Right ventricle myocardium superior (tissue), 1 donor: ENCODE data around the gene AGPAT3. TPM values are rescaled to one million over a fixed set of nuclear protein-coding genes. Genes with fewer than 3 reads are reported as not detected.

Experiments
- ATAC-seq: fragments of 200-7000 bp; cut with Tn5 transposase; one replicate; pipeline ENCODE4 v1.9.1; 2020; ENCODE audit warnings: mild to moderate bottlenecking; ENCODE audit not compliant: poor library complexity
- DNase-seq: peaks from one replicate; pipeline ENCODE4 v3.0.0-alpha.2; 2020
- intact Hi-C: fragments of 100-400 bp; cut with DNase I; formaldehyde crosslinking; loops from one replicate; pipeline ENCODE4 v1.11.2; 2022
- total RNA-seq: library from RNA; stranded (reverse); fragmentation: NEBNext Ultra II Directional; extraction: Animal tissue kit (Norgen Biotek cat#: 25700); gene quantifications from one replicate; pipeline ENCODE4 v1.2.1, GENCODE V29; 2021
- donor health status: DM: no; HTN: yes; CAD: no; lungs with severe emphysema.

The AGPAT3 gene
- total RNA-seq, 1 donor from 2014 or later: 96.3 TPM

DNA sequence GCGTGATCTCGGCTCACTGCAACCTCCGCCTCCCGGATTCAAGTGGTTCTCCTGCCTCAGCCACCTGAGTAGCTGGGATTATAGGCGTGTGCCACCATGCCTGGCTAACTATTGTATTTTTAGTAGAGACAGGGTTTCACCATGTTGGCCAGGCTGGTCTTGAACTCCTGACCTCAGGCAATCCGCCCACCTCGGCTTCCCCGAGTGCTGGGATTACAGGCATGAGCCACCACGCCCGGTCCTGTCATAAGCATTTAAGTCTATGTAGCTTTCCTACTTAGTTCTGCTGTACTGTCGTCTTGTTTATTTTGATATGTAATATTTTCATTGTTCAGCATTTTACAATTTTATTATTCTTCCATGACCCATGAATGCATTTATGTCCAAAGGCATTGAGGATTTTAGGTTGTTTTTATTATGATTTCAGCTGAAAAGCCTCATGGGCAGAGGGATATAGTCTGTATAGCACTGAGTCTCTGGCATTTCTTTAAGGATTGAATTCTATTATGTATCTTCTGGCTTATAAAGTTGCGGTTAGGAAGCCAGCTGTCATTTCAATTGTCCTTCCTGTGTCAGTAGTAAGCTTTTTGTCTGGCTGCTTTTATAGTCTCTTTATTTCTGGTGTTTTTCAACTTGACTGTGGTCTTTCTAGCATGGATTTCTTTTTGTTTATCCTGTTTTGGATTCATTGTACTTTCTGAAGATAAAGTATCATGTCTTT lies 9.2 kb downstream of the AGPAT3 start:
- ATAC-seq (no peak), DNase-seq (no peak)
- intact Hi-C loops: no loop called here

DNA sequence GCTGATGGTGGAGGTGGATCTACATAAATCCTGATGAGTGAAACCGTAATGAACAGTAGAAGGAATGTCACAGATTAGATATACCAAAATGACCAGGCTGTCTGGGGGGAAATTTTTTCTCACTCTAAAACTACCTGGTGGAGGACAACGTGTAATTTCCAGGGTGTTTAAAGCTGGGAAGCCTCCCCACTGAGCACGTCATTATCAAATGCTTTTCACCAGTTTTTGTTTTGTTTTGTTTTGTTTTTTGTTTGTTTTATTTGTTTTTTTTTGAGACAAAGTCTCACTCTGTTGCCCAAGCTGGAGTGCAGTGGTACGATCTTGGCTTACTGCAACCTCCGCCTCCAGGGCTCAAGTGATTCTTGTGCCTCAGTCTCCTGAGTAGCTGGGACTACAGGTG lies 11.6 kb downstream of the AGPAT3 start:
- no peak for ATAC-seq
- intact Hi-C loops: no loop called here
- no peak for DNase-seq

DNA sequence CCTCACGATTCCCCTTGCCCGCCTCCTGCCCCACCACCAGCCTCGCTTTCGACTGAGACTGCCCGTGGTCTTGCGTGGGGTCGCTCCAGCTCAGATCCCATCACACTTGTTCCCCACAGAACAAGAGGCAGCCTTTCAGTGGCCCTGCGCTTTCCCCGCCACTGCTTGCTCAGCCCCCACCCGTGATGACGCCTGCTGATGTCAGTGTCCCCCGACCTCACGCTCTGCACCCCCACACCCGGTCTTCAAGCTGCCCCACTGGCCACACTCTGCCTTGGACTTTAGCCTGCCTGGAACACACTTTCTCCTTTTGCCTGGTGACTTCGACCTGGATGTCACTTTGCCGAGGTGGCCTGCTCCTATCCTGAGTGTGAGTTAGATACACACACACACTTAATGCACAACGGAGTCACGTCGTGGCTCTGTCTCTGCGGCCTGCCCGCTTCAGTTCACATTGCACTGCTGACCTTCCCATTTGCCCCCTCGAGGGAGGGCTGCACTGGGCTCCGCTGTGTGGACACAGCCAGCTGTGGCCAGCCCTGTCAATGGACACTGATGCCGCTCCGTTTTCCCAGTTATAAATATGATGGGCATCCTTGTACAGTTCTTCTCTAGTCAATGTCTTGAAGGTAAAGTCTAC lies 13.0 kb downstream of the AGPAT3 start:
- intact Hi-C loops: no loop called here
- DNase-seq (no peak), ATAC-seq (no peak)

GRCh38 chr21:43879348-43880110 lies 14.5 kb downstream of the AGPAT3 start:
- ATAC-seq: no peak
- no peak for DNase-seq
- intact Hi-C loops: no loop called here

DNA sequence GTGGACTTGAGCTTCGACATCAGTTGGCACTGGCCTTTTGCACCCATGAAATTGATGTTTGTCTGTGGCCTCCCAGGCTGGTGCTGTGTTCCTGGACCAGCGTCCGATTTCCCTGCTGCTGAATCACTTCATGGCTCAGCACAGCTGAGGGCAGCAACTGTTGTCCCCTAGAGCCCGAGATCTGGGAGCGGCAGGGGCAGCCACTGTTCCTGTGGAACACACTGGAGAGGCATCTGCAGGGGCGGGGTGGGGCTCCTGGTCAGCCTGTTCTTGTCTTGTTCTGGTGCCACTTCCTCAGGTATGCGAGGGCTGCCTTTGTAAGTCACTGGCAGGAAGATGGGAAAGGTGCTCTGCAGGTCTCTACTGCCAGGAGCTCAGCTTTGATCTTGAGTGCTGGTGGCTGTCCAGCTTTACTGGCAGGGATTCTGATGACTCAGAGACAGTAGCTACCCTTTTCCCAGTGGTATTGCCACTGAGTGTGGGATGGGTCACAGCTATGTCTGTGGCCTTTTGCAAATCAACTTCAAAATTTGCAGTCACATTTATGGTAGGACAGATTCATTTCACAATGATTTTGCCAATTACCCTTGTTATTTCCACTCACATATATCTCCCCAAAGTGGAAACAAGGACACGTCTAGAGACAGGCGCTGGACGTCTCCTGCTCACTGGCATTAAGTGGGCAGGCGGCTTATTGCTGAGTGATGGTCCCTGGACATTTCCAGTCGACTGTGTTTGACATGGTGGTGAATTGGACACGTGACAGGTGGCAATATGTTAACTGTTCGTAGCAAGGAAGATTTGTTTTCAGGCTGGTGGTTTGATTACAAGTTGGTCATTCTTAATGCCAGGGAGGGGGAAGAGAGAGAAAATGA lies 15.3 kb downstream of the AGPAT3 start:
- ATAC-seq: peak; percentile 49
- intact Hi-C loops: no loop called here

DNA sequence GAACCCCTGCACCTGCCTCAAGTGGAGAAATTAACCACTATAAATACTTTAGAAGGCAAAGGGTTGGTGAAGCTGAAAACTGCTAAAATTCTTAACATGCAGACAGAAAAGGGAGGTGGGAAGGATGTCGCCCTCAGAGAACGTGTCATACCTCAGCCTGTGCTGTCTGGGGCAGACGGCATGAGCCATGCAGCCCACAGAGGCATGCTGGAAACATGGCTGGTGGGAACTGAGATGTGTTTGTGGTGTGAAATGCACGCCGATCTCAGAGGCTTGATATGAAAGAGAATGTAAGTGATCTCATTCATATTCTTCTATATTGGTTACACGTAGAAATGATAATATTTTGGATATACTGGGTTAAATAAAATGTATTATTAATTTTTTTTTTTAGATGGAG lies 16.3 kb downstream of the AGPAT3 start:
- no peak for ATAC-seq
- intact Hi-C loops: no loop called here
- no peak for DNase-seq

More for the DNA sequence above, 15.3 kb downstream of the AGPAT3 start:
- DNase-seq: no peak

DNA sequence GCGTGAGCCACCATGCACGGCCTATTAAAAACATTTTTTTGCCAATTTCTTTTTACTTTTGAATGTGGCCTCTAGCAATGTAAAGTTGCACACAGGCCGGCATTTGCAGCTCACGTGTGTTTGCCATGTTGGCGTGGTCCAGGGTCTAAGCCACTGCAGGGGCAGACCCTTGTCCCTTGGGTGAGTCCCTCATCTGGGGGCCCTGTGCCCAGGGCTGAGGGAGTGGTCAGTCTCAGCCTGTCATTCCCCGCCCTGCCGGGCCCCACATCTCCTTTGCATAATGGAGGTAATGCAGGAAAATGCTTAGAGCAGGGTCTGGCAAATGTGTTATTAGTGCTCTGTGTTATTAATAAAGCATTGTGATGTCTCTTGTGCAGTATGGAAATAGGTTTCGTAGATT lies 16.9 kb downstream of the AGPAT3 start:
- DNase-seq (no peak), ATAC-seq (no peak)
- intact Hi-C loops: no loop called here

DNA sequence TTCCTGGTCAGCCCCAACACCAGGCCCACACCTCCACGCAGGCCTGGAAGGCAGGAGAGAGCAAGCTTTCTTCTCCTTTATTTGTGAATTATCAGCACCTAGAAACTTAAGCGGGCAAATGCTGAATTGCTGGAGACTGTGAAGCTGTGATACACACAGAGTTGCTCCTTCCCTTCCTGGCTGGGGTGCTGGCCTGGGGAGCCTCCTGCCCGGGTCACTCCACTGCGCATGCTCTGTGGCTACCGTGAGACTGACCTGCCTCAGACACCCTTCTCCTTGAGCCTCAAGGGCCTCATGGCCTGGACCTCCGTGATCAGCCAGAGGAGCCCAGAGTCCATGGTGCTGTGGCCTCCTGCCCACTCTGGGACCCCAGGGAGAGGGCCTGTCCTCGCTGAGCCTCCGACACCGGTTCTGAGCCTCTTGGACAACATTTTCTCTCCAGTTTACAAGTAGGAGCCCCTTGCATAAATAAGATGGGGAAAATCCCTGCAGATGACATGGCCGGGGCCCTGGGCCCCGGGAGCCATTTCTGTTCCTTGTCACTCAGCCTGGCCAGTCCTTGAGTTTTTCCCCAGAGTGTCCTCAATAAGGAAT lies 18.0 kb downstream of the AGPAT3 start:
- no peak for DNase-seq
- ATAC-seq: no peak
- intact Hi-C loops: no loop called here

- intact Hi-C loops: no loop called here
- ATAC-seq: peak; percentile 45
- DNase-seq: no peak
Observed at GRCh38 chr21:43884012-43884860, 19.2 kb downstream of the AGPAT3 start.

- DNase-seq: no peak
- intact Hi-C loops: no loop called here
- ATAC-seq: peak; percentile 48
Observed at GRCh38 chr21:43884861-43885417, 19.9 kb downstream of the AGPAT3 start.

DNA sequence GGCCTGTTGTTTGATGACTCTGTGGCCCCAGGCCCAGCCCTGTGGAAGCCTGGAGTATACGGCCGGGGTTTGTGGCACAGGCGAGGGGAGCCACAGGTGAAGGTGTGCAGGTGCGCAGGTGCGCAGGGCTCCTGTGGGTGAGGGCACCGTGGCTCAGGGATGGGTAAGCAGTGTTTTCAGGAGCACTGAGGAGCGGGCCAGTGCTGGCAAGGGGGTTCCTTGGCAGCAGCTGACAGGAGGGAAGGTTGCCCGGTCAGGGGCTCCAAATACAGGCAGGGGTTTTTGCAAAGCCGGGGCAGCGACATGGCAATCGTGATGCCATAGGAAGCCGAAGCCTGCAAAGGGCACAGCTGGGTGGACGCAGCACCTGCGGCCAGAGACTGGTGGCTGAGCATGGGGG lies 20.7 kb downstream of the AGPAT3 start:
- intact Hi-C loops: no loop called here
- DNase-seq: no peak
- ATAC-seq: no peak

DNA sequence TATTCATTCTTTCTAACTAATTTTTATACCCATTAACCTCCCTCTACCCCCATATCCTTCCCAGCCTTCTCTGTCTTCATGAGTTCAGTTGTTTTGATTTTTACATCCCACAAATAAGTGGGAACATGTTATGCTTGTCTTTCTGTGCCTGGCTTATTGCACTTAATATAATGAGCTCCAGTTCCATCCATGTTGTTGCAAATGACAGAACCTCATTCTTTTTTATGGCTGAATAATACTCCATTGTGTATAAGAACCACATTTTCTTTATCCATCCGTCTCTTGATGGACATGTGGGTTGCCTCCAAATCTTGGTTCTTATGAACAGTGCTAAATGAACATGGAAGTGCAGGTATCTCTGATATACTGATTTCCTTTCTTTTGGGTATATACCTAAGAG lies 21.5 kb downstream of the AGPAT3 start:
- intact Hi-C loops: no loop called here
- DNase-seq (no peak), ATAC-seq (no peak)

- intact Hi-C loops: no loop called here
- DNase-seq: no peak
- no peak for ATAC-seq
Observed at GRCh38 chr21:43889069-43889468, 24.0 kb downstream of the AGPAT3 start.

DNA sequence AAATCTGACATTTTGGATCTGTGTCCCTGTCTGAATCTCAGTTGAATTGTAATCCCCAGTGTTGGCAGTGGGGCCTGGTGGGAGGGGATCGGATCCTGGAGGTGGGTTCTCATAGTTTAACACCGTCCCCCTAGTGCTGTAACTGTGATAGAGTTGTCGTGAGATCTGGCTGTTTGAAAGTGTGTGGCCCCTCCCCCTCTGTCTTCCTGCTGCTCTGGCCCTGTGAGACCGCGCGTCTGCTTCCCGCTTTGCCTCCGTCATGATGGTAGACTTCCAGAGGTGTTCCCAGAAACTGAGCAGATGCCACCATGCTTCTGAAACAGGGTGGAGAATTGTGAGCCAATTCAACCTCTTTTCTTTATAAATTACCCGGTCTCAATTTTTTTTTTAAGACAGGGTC lies 25.0 kb downstream of the AGPAT3 start:
- intact Hi-C loops: no loop called here
- no peak for ATAC-seq
- no peak for DNase-seq

DNA sequence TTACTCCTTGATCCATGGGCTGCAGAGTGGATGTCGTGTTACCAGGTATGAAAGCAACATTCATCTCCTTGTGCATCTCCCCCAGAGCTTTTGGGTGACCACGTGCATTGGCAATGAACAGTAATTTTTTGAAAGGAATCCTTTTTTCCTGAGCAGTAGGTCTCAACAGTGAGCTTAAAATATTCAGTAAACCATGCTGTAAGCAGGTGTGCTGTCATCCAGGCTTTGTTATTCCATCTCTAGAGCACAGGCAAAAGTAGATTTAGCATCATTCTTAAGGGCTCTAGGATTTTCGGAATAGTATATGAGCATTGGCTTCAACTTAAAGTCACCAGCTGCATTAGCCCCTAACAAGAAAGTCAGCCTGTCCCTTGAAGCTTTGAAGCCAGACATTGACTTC lies 27.3 kb downstream of the AGPAT3 start:
- ATAC-seq: no peak
- intact Hi-C loops: no loop called here
- no peak for DNase-seq

DNA sequence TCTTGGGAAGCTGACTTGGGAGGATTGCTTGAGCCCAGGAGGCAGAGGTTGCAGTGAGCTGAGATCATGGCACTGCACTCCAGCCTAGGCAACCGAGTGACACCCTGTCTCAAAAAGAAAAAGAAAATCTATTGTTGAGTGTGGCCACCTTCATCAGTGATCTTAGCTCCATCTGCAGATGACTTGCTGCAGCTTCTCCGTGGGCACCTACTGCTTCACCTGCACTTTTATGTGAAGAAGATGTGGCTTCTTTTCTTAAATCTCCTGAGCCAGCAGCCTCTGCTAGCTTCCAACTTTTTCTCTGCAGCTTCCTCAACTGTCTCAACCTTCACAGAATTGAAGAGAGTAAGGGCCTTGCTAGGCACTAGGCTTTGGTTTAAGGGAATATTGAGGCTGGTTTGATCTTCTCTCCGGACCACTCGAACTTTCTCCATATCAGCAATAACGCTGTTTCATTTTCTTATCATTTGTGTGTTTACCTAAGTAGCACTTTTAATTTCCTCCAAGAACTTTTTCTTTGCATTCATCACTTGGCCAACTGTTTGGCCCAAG lies 28.0 kb downstream of the AGPAT3 start:
- ATAC-seq (no peak), DNase-seq (no peak)
- intact Hi-C loops: no loop called here

GRCh38 chr21:43893536-43894205 lies 28.6 kb downstream of the AGPAT3 start:
- DNase-seq (no peak), ATAC-seq (peak; percentile 36)
- intact Hi-C loops: no loop called here
